HepG2 (cell line): ENCODE results near the gene CEBPG. TPM values are rescaled to one million over a fixed set of nuclear protein-coding genes. Genes with fewer than 3 reads are reported as not detected.

Experiments
- ARID2 ChIP-seq: sonication (generic); formaldehyde crosslinking; IDR thresholded peaks from 2 replicates; pipeline ENCODE4 v1.8.1; 2022; ENCODE audit warnings: mild to moderate bottlenecking, missing genetic modification reagents, borderline replicate concordance
- CBX5 ChIP-seq: sonication (generic); formaldehyde crosslinking; IDR thresholded peaks from 2 replicates; pipeline ENCODE4 v1.4.0; 2020; ENCODE audit warnings: missing genetic modification reagents, borderline replicate concordance
- EHMT2 ChIP-seq: fragments of 200-600 bp; sonication (generic); IDR thresholded peaks from 2 replicates; pipeline ENCODE4 v1.7.0; 2017; ENCODE audit warnings: antibody characterized with exemption, low read depth, low read length, borderline replicate concordance
- HMGXB4 ChIP-seq, 2 experiments: sonication (generic) in 1 of 2; formaldehyde crosslinking in 1 of 2; IDR thresholded peaks; 2 replicates each; pipeline versions ENCODE4 v1.4.0 to v1.6.1; 2018 to 2020; ENCODE audit warnings: missing genetic modification reagents in 2 of 2, borderline replicate concordance in 1 of 2, low read depth in 1 of 2, mild to moderate bottlenecking in 1 of 2, missing biosample characterization in 1 of 2
- KMT2A ChIP-seq: sonication (generic); formaldehyde crosslinking; IDR thresholded peaks from 2 replicates; pipeline ENCODE4 v1.4.0; 2020; ENCODE audit warnings: missing genetic modification reagents
- NFKBIZ ChIP-seq: IDR thresholded peaks from 2 replicates; pipeline ENCODE4 v1.6.1; 2018; ENCODE audit warnings: missing genetic modification reagents, missing compliant biosample characterization
- PATZ1 ChIP-seq: sonication (generic); formaldehyde crosslinking; IDR thresholded peaks from 2 replicates; pipeline ENCODE4 v1.4.0; 2020; ENCODE audit warnings: missing genetic modification reagents
- PHF8 ChIP-seq: sonication (generic); formaldehyde crosslinking; IDR thresholded peaks from 2 replicates; pipeline ENCODE4 v1.5.0; 2020; ENCODE audit warnings: missing genetic modification reagents
- RORA ChIP-seq: sonication (generic); formaldehyde crosslinking; IDR thresholded peaks from 2 replicates; pipeline ENCODE4 v1.5.0; 2020; ENCODE audit warnings: mild to moderate bottlenecking, missing genetic modification reagents, moderate library complexity
- TARDBP ChIP-seq: sonication (generic); formaldehyde crosslinking; IDR thresholded peaks from 2 replicates; pipeline ENCODE4 v1.8.0; 2022; ENCODE audit warnings: mild to moderate bottlenecking, missing genetic modification reagents
- TOPORS ChIP-seq: sonication (generic); formaldehyde crosslinking; IDR thresholded peaks from 2 replicates; pipeline ENCODE4 v1.8.0; 2023; ENCODE audit warnings: mild to moderate bottlenecking, missing genetic modification reagents
- ZNF510 ChIP-seq: sonication (generic); formaldehyde crosslinking; IDR thresholded peaks from 2 replicates; pipeline ENCODE4 v1.4.0; 2020; ENCODE audit warnings: low read depth, mild to moderate bottlenecking, missing genetic modification reagents
- ZNF607 ChIP-seq: sonication (generic); formaldehyde crosslinking; IDR thresholded peaks from 2 replicates; pipeline ENCODE4 v1.5.1; 2020; ENCODE audit warnings: missing genetic modification reagents, mild to moderate bottlenecking, borderline replicate concordance
- ZUFSP ChIP-seq: sonication (generic); formaldehyde crosslinking; IDR thresholded peaks from 2 replicates; pipeline ENCODE4 v1.9.0; 2021; ENCODE audit warnings: missing genetic modification reagents, mild to moderate bottlenecking, borderline replicate concordance
- polyA plus RNA-seq, 8 experiments: library from polyadenylated mRNA; depleted of rRNA in 3 of 8; stranded (reverse) in 7 of 8; unstranded in 1 of 8; fragments of >200 nt; fragmentation: Illumina TruSeq in 4 of 8; extraction: Trizol in 4 of 8; gene quantifications; 2 replicates each; pipeline versions ENCODE4 v1.2.1 to v1.2.3, GENCODE V29; 2011 to 2016; ENCODE audit warnings: low read depth in 4 of 8, missing spikeins in 1 of 8, mixed read lengths in 1 of 8; ENCODE audit not compliant: insufficient read depth in 1 of 8
- total RNA-seq, 5 experiments: library from RNA; depleted of rRNA; stranded (reverse); fragments of >200 nt; fragmentation: Illumina TruSeq; extraction: Trizol; gene quantifications; 2 replicates each; pipeline ENCODE4 v1.2.3, GENCODE V29; 2016; ENCODE audit warnings: low read depth in 1 of 5

Gene CEBPG
- total and polyA plus RNA-seq, 2 of the 13 experiments (the other 11 are each of a cell fraction or from before 2014, with no cell fraction given): 25.7 to 34.3 TPM

DNA sequence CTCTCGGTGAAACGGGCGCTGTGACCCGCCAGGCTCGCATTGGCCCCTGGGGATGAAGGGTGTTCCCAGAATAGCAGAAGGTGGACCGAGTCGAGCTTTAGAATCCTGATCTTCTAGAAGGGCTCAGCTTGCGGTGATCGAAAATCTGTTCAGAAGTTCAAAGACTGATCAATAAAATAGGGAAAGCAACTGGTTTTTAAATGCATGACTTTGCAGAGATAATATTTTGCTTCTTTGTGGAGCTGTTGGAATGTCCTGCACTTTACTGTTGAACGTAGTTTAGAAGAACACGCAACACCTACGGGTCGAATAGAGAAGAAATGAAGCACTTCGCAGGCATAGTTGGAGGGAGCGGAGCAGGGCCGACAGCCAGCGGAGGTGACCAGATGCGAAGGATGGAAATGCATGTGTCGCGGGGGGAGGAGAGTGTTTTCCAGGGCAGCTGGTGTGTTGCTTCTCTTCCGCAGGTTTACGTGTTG, 766 bp downstream of the CEBPG start (continued):
- TF ChIP-seq RORA (CRISPR knock-in tag) (no peak), NFKBIZ (CRISPR knock-in tag) (no peak), PHF8 (CRISPR knock-in tag) (no peak), KMT2A (CRISPR knock-in tag) (peak; percentile 30; the same call in 1 of the 2 replicates), TOPORS (CRISPR knock-in tag) (0 out of 2 replicates have a peak, but pooled peaks have one; percentile 63), EHMT2 (no peak), TARDBP (CRISPR knock-in tag) (0 out of 2 replicates have a peak, but pooled peaks have one; percentile 26), ZNF510 (CRISPR knock-in tag) (0 out of 2 replicates have a peak, but pooled peaks have one; percentile 12), PATZ1 (CRISPR knock-in tag) (peak; percentile 5; the same call in 1 of the 2 replicates), ARID2 (CRISPR knock-in tag) (0 out of 2 replicates have a peak, but pooled peaks have one; percentile 50), ZUFSP (CRISPR knock-in tag) (no peak), HMGXB4 (CRISPR knock-in tag; IDR thresholded peaks at IDR 0.05; ENCODE audit: borderline replicate concordance in 1 of 2, low read depth in 1 of 2) (peak in 1 of 2 experiments; percentile 17; a peak in 1 of 4 replicates), CBX5 (CRISPR knock-in tag) (no peak), ZNF607 (CRISPR knock-in tag) (no peak)
